PC-3 (cell line): ENCODE results near the gene DENND2A. TPM values are rescaled to one million over a fixed set of nuclear protein-coding genes. Genes with fewer than 3 reads are reported as not detected.

Experiments used
- ATAC-seq: fragments of 200-7000 bp; cut with Tn5 transposase; 2 replicates; pipeline ENCODE4 v1.9.1; 2020; ENCODE audit warnings: mild to moderate bottlenecking, moderate library complexity
- BruUV-seq: library from RNA; stranded (reverse); fragments of 400-500 nt; replicated peaks from 2 replicates; lab custom pipeline; 2021; lab: Mats Ljungman, UMichigan
- CTCF ChIA-PET: fragments of 300-600 bp; sonication (Branson Sonifier 250); formaldehyde crosslinking; loops from one replicate; lab custom pipeline; 2022; ENCODE audit warnings: antibody characterized with exemption; lab: Charles Lee
- POLR2A ChIA-PET: fragments of 300-600 bp; sonication (Branson Sonifier 250); formaldehyde crosslinking; loops from one replicate; lab custom pipeline; 2022; ENCODE audit warnings: antibody characterized with exemption; ENCODE audit not compliant: unreplicated experiment; lab: Charles Lee
- DNase-seq: peaks from one replicate; pipeline ENCODE4 v3.0.0-alpha.2; 2015
- H2AFZ ChIP-seq: fragments of 300-600 bp; sonication (generic); 2 replicates; pipeline ENCODE4 v1.6.0; 2016; ENCODE audit warnings: antibody characterized with exemption, low read length
- H3F3A ChIP-seq: fragments of 300-600 bp; sonication (generic); one replicate; pipeline ENCODE4 v1.6.0; 2017; ENCODE audit warnings: antibody characterized with exemption, low read length, control low read depth, mild to moderate bottlenecking; ENCODE audit not compliant: unreplicated experiment
- H3K27ac ChIP-seq: fragments of 300-600 bp; sonication (generic); 2 replicates; pipeline ENCODE4 v1.5.1; 2016; ENCODE audit warnings: mild to moderate bottlenecking, low read length
- H3K27me3 ChIP-seq: fragments of 300-600 bp; sonication (generic); 2 replicates; pipeline ENCODE4 v1.6.1; 2016; ENCODE audit warnings: low read length, mixed read lengths
- H3K36me3 ChIP-seq: fragments of 300-600 bp; sonication (generic); 2 replicates; pipeline ENCODE4 v1.6.1; 2016; ENCODE audit warnings: low read depth, mixed run types, low read length, mixed read lengths
- H3K4me1 ChIP-seq: fragments of 300-600 bp; sonication (generic); 2 replicates; pipeline ENCODE4 v1.5.1; 2016; ENCODE audit warnings: low read length; ENCODE audit not compliant: insufficient read depth
- H3K4me2 ChIP-seq: fragments of 300-600 bp; sonication (generic); 2 replicates; pipeline ENCODE4 v1.6.0; 2016; ENCODE audit warnings: low read length
- H3K4me3 ChIP-seq: fragments of 300-600 bp; sonication (generic); 2 replicates; pipeline ENCODE4 v1.5.1; 2016; ENCODE audit warnings: mild to moderate bottlenecking, low read length, mixed read lengths
- H3K79me2 ChIP-seq: fragments of 300-600 bp; sonication (generic); 2 replicates; pipeline ENCODE4 v1.6.1; 2017; ENCODE audit warnings: low read length, mixed read lengths
- H3K9ac ChIP-seq: fragments of 300-600 bp; sonication (generic); 2 replicates; pipeline ENCODE4 v1.6.0; 2016; ENCODE audit warnings: mild to moderate bottlenecking, low read length
- H3K9me2 ChIP-seq: fragments of 300-600 bp; sonication (generic); replicated peaks from 2 replicates; pipeline ENCODE4 v1.6.1; 2016; ENCODE audit warnings: mixed run types, low read length, mixed read lengths
- H3K9me3 ChIP-seq: fragments of 300-600 bp; sonication (generic); 2 replicates; pipeline ENCODE4 v1.6.1; 2016; ENCODE audit warnings: low read length, mixed read lengths
- H4K20me1 ChIP-seq: fragments of 300-600 bp; sonication (generic); 2 replicates; pipeline ENCODE4 v1.6.1; 2016; ENCODE audit warnings: low read length, mixed read lengths
- EZH2 ChIP-seq: fragments of 300-600 bp; sonication (generic); IDR thresholded peaks from one replicate; pipeline ENCODE4 v1.6.1; 2017; ENCODE audit warnings: antibody characterized with exemption, mild to moderate bottlenecking, low read length; ENCODE audit not compliant: unreplicated experiment
- EZH2phosphoT487 ChIP-seq: fragments of 300-600 bp; sonication (generic); IDR thresholded peaks from 2 replicates; pipeline ENCODE4 v1.6.1; 2018; ENCODE audit warnings: mild to moderate bottlenecking, antibody characterized with exemption, low read length, borderline replicate concordance
- intact Hi-C: fragments of 100-400 bp; cut with micrococcal nuclease; formaldehyde crosslinking; loops from 2 replicates; pipeline ENCODE4 v1.9.0; 2023
- total RNA-seq: library from RNA; depleted of rRNA; stranded (reverse); fragments of >200 nt; gene quantifications from 2 replicates; pipeline ENCODE4 v1.2.3, GENCODE V29; 2014
- TF ChIP-seq, protein P1 (sequence below): fragments of 300-600 bp; sonication (generic); conservative IDR thresholded peaks from 2 replicates; pipeline ENCODE4 v1.5.1; 2017; ENCODE audit warnings: antibody characterized with exemption, low read depth, mild to moderate bottlenecking, low read length

Gene DENND2A
- total RNA-seq, 1 experiment from 2014 or later, result 8.9 TPM

DNA sequence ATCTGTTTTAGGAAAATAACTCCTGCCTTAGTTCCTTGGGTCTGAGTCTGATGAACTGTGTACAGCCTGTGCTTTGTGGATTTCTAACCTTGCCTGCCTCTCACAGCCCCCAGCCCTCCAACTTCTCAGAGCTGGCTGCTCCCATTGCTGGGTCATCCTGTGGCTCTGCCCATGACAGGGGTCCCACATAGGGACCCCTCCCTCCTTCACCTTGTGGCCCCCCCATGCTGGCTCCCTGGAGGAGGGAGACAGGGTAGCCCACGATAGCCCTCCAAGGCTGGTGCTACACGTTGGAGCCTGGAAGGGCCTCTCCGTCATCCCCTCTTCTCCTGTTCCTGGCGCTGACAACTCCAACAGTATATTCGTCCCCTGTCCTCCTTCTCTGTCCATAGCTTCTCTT, 2.8 kb upstream of the DENND2A start:
- H3K4me1 ChIP-seq, result peaks cover 15% of the 10 kb centered on the region; the same call in 1 of the 2 replicates
- H3K79me2 ChIP-seq, result peaks cover 17% of the 10 kb centered on the region
- no peak overlapping the region for H3K27ac ChIP-seq
- H3K27me3 ChIP-seq, result no peaks in the 10 kb centered on the region
- no peak for DNase-seq
- H3K9ac ChIP-seq, result no peak overlapping the region
- no peak for ATAC-seq
- H3K9me2 ChIP-seq, result no peaks in the 10 kb centered on the region
- no peaks in the 10 kb centered on the region for H4K20me1 ChIP-seq
- no peak overlapping the region for H3K4me2 ChIP-seq
- intact Hi-C loops, result no loop called here
- no peak overlapping the region for H2AFZ ChIP-seq
- TF ChIP-seq, protein P1, sequence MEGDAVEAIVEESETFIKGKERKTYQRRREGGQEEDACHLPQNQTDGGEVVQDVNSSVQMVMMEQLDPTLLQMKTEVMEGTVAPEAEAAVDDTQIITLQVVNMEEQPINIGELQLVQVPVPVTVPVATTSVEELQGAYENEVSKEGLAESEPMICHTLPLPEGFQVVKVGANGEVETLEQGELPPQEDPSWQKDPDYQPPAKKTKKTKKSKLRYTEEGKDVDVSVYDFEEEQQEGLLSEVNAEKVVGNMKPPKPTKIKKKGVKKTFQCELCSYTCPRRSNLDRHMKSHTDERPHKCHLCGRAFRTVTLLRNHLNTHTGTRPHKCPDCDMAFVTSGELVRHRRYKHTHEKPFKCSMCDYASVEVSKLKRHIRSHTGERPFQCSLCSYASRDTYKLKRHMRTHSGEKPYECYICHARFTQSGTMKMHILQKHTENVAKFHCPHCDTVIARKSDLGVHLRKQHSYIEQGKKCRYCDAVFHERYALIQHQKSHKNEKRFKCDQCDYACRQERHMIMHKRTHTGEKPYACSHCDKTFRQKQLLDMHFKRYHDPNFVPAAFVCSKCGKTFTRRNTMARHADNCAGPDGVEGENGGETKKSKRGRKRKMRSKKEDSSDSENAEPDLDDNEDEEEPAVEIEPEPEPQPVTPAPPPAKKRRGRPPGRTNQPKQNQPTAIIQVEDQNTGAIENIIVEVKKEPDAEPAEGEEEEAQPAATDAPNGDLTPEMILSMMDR, result no peak
- no peak for TF ChIP-seq EZH2phosphoT487
- no peak for TF ChIP-seq EZH2
- H3K4me3 ChIP-seq, result no peak overlapping the region
- H3K9me3 ChIP-seq, result no peaks in the 10 kb centered on the region
- POLR2A ChIA-PET, result no interaction called here
- no TSS peak for BruUV-seq
- no peaks in the 10 kb centered on the region for H3K36me3 ChIP-seq
- CTCF ChIA-PET, result no interaction called here
- no peaks in the 10 kb centered on the region for H3F3A ChIP-seq

DNA sequence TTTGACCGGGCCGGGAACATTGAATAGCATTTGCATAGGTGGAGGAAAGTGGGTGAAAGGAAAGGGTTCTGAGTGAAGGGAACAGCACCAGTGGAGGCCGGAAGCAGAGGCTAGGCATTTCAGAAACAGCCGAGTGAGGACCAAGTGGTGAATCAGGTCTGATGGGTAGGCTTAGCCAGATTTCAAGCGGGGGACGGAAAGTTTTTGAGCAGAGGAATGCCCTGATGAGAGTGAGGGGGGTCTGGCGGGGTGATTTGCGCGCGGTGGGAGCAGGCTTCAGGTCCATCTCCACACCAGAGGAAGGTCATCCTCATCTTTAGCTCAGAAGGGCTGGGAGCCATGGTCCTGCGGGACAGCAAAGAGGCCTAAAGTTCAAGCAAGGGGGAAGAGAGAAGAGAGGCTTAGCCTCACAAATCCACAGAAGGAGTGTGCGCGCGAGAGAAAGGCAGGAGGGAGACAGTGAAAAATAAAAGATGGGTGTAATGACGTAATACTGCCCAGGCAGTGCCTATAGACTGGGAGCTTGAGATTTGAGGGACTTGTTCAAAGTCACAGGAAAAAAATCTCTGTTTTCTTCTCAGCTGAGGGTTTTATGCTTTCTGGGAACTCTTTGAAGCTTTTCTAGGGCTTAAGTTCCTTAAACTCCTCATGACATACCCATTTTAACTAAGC, 1.0 kb upstream of the DENND2A start:
- Histone ChIP-seq H3K36me3 (no peaks in the 10 kb centered on the region), H3K27me3 (no peaks in the 10 kb centered on the region), H2AFZ (no peak overlapping the region), H4K20me1 (no peaks in the 10 kb centered on the region), H3K4me2 (peak overlapping the region; percentile 84), H3K79me2 (peaks cover 30% of the 10 kb centered on the region), H3K9me3 (no peaks in the 10 kb centered on the region), H3K4me1 (peaks cover 15% of the 10 kb centered on the region; the same call in 1 of the 2 replicates), H3K9ac (no peak overlapping the region), H3K27ac (no peak overlapping the region), H3K4me3 (peak overlapping the region; percentile 66; the same call in 1 of the 2 replicates), H3F3A (no peaks in the 10 kb centered on the region), H3K9me2 (no peaks in the 10 kb centered on the region)
- ChIA-PET CTCF (interaction anchor here (0.7 to 1.3 kb wide), 2 partner anchors 124 to 342 kb away, joined by 5 to 12 read pairs; no protein-coding TSS in a partner anchor), POLR2A (interaction anchor here (0.5 to 0.6 kb wide), 2 partner anchors 13 to 17 kb away, joined by 3 read pairs; no protein-coding TSS in a partner anchor)
- TF ChIP-seq, protein P1, result no peak
- TF ChIP-seq EZH2 (no peak), EZH2phosphoT487 (no peak)
- intact Hi-C loops, result no loop called here
- no TSS peak for BruUV-seq
- ATAC-seq (no peak), DNase-seq (no peak)
